ENCODE measurements around the gene GPSM3. TPM values are rescaled to one million over a fixed set of nuclear protein-coding genes. Genes with fewer than 3 reads are reported as not detected.
"Not testable (repeated sequence)": the region's sequence is repeated elsewhere in the genome, so short reads cannot be mapped to it uniquely, and the experiment has no call there.

GPSM3 gene
- total RNA-seq, 2 experiments from 2014 or later = 251 to 260 TPM

- ATAC-seq (ENCODE audit: low read depth) (no peak), DNase-seq (no peak)
- Mint-ChIP-seq H3K36me3 (peaks cover 50% of the 10 kb centered on the region), H3K4me1 (peaks cover 38% of the 10 kb centered on the region), H3K4me3 (peak overlapping the region; percentile 98), H3K9me3 (no peaks in the 10 kb centered on the region), H3K27ac (peak overlapping the region; percentile 97), H3K27me3 (no peaks in the 10 kb centered on the region)
- POLR2A ChIA-PET = interaction anchor here (0.8 to 5.7 kb wide), 4 partner anchors 8 to 656 kb away, joined by 3 to 61 read pairs (median 4); no protein-coding TSS in a partner anchor
Observed at GRCh38 chr6:32189069-32189741, 3.2 kb downstream of the GPSM3 start.

DNA sequence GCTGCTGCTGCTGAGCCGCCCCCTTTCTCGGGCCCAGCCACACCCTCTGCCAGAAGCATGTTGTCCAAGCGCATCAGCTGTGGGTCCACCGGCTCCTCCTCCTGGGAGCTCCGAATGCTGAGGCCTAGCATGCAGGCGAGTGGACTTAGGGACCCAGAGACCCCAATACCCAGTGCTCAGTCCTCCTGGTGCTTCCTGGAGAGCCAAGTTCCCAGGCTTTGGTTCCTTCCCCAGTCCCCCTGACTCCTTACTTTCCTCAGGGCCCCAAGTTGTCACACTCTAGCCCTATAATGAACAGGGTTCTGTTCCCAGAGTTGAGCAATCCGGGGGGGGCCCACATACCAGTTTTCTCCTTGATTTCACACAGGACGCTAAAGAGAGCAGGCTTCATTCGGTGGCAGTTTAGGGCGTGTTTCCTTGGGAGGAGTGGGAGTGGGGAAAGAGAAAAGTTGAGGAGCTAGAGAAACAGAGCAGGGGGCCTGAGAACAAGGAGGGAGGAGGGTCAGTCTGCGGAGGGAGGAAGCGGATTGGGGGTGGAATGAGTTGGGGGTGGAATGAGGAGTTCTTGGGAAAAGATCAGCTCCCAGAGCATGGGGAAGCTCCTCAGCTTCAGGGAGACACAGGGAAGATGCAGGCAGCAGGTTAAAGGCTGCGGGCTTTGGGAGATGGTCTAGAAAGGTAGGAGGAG is 3.9 kb downstream of the GPSM3 start:
- Mint-ChIP-seq H3K4me3 (peak overlapping the region; percentile 98), H3K27me3 (no peaks in the 10 kb centered on the region), H3K4me1 (peaks cover 31% of the 10 kb centered on the region), H3K27ac (peak overlapping the region; percentile 97), H3K9me3 (no peaks in the 10 kb centered on the region), H3K36me3 (peaks cover 50% of the 10 kb centered on the region)
- ATAC-seq (ENCODE audit: low read depth) = no peak
- POLR2A ChIA-PET = interaction anchor here (0.8 to 5.7 kb wide), 2 partner anchors 8 to 9 kb away, joined by 3 to 61 read pairs; no protein-coding TSS in a partner anchor
- DNase-seq = no peak

DNA sequence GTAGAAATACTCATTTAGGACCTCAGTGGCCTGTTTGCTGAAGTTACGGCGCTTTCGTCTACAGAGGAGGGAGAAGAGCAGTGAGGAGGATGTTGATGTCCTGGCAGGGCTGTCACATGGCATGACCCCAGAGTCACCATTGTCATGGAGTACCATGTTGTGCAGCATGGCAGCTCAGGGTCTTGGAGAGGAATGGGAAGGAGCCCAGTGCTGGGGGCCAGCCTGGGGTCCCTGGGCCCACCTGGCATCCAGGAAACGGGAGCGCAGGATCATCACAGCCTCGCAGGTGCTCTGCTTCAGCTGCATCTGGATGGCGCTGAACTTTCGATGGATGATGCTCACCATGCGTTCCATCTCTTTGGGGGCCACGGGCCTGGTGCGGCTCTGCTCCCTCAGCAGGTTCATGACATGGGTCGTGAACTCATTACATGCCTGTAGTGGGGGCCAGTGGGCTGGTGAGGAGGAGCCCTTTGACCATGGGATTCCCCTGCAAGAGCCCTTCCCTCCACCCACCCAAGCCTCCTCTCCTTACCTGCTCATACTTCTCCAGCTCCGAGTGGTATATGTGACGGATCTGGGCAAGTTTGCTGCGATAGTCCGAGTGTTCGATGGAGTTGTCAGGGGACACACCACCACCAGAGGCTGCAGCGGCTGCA is 4.6 kb downstream of the GPSM3 start:
- not testable (repeated sequence) for H3K27me3 Mint-ChIP-seq; ATAC-seq (ENCODE audit: low read depth); DNase-seq; H3K9me3 Mint-ChIP-seq
- H3K4me3 Mint-ChIP-seq = peak overlapping the region; percentile 98
- peak overlapping the region; percentile 83 for H3K27ac Mint-ChIP-seq
- peaks cover 50% of the 10 kb centered on the region for H3K36me3 Mint-ChIP-seq
- H3K4me1 Mint-ChIP-seq = peaks cover 29% of the 10 kb centered on the region
- POLR2A ChIA-PET = interaction anchor here (1.3 to 5.7 kb wide), 2 partner anchors 7 to 9 kb away, joined by 3 to 61 read pairs; partner anchors contain the start of gene RNF5

DNA sequence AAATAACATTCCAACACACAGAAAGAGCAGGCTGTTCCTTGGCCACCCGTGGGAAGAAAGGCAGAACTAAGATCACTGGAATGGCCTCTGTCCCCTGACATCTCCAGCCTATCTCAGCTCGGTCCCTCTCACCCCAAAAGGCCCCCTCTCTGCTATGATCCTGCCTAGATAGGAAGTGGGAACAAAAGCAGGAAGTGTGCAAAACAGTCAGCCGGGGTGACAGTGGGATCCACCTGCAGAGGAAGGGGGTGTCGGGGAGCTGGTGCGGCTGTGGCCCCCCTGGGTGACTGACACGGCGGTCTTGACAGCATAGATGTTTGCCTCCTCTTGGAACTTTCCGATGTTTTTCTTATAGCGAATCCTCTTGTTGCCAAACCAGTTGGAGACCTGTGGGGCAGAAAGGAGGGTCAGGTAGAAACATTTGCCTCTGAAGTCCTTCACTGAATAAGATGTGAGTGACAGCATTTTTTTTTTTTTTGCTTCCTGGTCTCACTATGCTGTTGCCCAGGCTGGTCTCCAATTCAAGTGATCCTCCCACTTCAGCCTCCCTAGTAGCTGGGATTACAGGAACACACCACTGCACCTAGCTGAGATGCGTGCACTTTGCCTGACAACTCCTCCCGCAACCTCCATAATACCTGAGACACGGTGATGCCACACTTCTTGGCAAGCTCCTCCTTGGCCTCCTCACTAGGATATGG is 5.3 kb downstream of the GPSM3 start:
- Mint-ChIP-seq H3K36me3 (peaks cover 50% of the 10 kb centered on the region), H3K27me3 (no peaks in the 10 kb centered on the region), H3K4me3 (peak overlapping the region; percentile 69), H3K9me3 (no peaks in the 10 kb centered on the region), H3K27ac (peak overlapping the region; percentile 83), H3K4me1 (peaks cover 31% of the 10 kb centered on the region)
- ATAC-seq (ENCODE audit: low read depth) (no peak), DNase-seq (no peak)
- POLR2A ChIA-PET = interaction anchor here (1.3 kb wide), 1 partner anchor 8 kb away, joined by 3 read pairs; the partner anchor contains the start of gene RNF5

DNA sequence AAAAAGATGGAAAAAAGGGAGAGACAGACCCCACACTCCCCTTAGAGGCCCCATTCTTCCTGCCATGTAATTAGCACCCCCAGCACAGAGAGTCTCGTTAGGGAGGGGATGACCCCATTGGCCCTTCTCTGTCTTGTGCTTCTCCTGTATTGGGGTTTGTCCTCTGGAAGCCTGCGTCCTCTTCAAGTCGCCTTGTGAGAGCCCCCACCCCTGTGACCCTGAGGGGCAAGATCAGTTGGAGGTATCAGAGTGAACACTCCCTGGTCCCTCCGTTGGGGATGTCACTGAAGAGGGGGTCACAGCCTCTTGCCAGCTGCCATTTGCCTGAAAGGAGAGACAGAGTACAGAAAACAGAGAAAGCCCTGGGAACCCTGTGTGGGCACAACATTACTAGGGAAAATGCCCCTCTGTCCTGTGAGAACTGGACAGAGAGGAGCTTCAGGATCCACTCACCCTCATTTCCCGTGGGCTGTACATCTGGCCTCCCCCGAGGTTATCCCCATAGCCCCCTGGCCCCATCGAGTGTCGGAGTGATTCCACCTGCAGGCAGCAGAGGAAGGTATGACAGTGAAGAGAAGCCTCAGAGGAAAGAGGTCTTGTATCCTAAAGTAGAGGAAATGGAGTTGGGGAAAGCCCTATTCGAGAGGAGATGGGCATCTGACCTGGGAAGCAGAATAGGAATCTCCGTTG is 6.1 kb downstream of the GPSM3 start:
- Mint-ChIP-seq H3K4me1 (peaks cover 31% of the 10 kb centered on the region), H3K27ac (peak overlapping the region; percentile 83), H3K36me3 (peaks cover 42% of the 10 kb centered on the region), H3K4me3 (peak overlapping the region; percentile 56)
- POLR2A ChIA-PET = interaction anchor here (1.3 kb wide), 1 partner anchor 7 kb away, joined by 3 read pairs; the partner anchor contains the start of gene RNF5
- not testable (repeated sequence) for H3K9me3 Mint-ChIP-seq; H3K27me3 Mint-ChIP-seq; ATAC-seq (ENCODE audit: low read depth)
- DNase-seq = peak; percentile 24

DNA sequence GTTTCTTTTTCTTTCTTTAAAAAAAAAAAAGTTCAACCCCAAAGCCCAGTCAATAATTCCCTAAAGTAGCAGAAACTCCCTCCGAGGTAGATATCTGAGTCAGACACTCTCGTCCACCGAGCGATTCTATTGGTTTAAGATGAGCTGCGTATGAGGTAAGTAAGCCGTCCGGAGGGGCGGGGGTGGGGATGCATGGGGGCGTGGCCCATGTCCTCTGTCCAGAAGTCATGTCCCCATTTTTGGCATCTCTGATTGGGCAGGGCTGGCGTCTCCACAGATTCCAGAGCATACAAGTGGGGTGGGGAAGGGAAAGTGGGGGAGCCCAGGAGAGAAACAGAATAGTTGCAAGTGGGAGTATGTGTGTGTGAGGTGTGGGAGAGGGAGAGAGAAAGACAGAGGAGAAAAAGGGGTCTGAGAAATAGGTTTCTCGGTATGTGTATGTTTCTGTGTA is 6.7 kb downstream of the GPSM3 start:
- H3K27me3 Mint-ChIP-seq; H3K4me3 Mint-ChIP-seq; H3K9me3 Mint-ChIP-seq; POLR2A ChIA-PET; ATAC-seq (ENCODE audit: low read depth): not testable (repeated sequence)
- H3K27ac Mint-ChIP-seq = peak overlapping the region; percentile 83
- H3K36me3 Mint-ChIP-seq = peaks cover 38% of the 10 kb centered on the region
- peaks cover 32% of the 10 kb centered on the region for H3K4me1 Mint-ChIP-seq
- peak; percentile 15 for DNase-seq

- Mint-ChIP-seq H3K4me3 (no peak within 1 kb of the TSS), H3K27ac (peak within 1 kb of the TSS; percentile 16), H3K4me1 (peaks cover 39% of the 10 kb centered on the region), H3K27me3 (no peaks in the 10 kb centered on the region), H3K9me3 (no peaks in the 10 kb centered on the region), H3K36me3 (peaks cover 37% of the 10 kb centered on the region)
- POLR2A ChIA-PET = no interaction called here
- DNase-seq = peak; percentile 24
- ATAC-seq (ENCODE audit: low read depth) = no peak
Observed at GRCh38 chr6:32184084-32184640, 8.3 kb downstream of the GPSM3 start, which contains the start of gene AGER. Gene AGER (minus strand): TSS chr6:32184253. CDS start chr6:32184222, 31 bp downstream.

GRCh38 chr6:32183483-32184083 is 8.9 kb downstream of the GPSM3 start:
- Mint-ChIP-seq H3K4me1 (peaks cover 39% of the 10 kb centered on the region), H3K9me3 (no peaks in the 10 kb centered on the region), H3K27me3 (no peaks in the 10 kb centered on the region), H3K4me3 (no peak overlapping the region), H3K36me3 (peaks cover 37% of the 10 kb centered on the region), H3K27ac (peak overlapping the region; percentile 16)
- peak; percentile 24 for DNase-seq
- ATAC-seq (ENCODE audit: low read depth) = no peak
- POLR2A ChIA-PET = interaction anchor here (1.6 to 5.3 kb wide), 2 partner anchors 7 to 55 kb away, joined by 5 to 61 read pairs; partner anchors contain the start of genes ATF6B, GPSM3 and PBX2

GRCh38 chr6:32183030-32183429 is 9.4 kb downstream of the GPSM3 start:
- peak; percentile 22 for DNase-seq
- peaks cover 37% of the 10 kb centered on the region for H3K4me1 Mint-ChIP-seq
- H3K27ac Mint-ChIP-seq = peak overlapping the region; percentile 16
- no peaks in the 10 kb centered on the region for H3K9me3 Mint-ChIP-seq
- H3K4me3 Mint-ChIP-seq = no peak overlapping the region
- no peaks in the 10 kb centered on the region for H3K27me3 Mint-ChIP-seq
- no peak for ATAC-seq (ENCODE audit: low read depth)
- H3K36me3 Mint-ChIP-seq = peaks cover 36% of the 10 kb centered on the region
- POLR2A ChIA-PET = interaction anchor here (0.6 to 5.3 kb wide), 4 partner anchors 8 to 789 kb away, joined by 3 to 61 read pairs (median 4); partner anchors contain the start of genes ATF6B, GPSM3 and PBX2

- no peaks in the 10 kb centered on the region for H3K9me3 Mint-ChIP-seq
- H3K4me1 Mint-ChIP-seq = peaks cover 35% of the 10 kb centered on the region
- peak; percentile 26 for DNase-seq
- no peaks in the 10 kb centered on the region for H3K27me3 Mint-ChIP-seq
- H3K4me3 Mint-ChIP-seq = no peak overlapping the region
- ATAC-seq (ENCODE audit: low read depth) = no peak
- POLR2A ChIA-PET = interaction anchor here (0.6 to 5.3 kb wide), 4 partner anchors 8 to 789 kb away, joined by 3 to 61 read pairs (median 4); partner anchors contain the start of genes ATF6B, GPSM3 and PBX2
- peaks cover 34% of the 10 kb centered on the region for H3K36me3 Mint-ChIP-seq
- peak overlapping the region; percentile 53 for H3K27ac Mint-ChIP-seq
Observed at GRCh38 chr6:32182555-32182981, 9.9 kb downstream of the GPSM3 start.

- POLR2A ChIA-PET = interaction anchor here (0.9 to 5.3 kb wide), 4 partner anchors 9 to 790 kb away, joined by 3 to 61 read pairs (median 4); partner anchors contain the start of genes ATF6B, GPSM3 and PBX2
- H3K9me3 Mint-ChIP-seq = no peaks in the 10 kb centered on the region
- no peak for DNase-seq
- peaks cover 29% of the 10 kb centered on the region for H3K36me3 Mint-ChIP-seq
- ATAC-seq (ENCODE audit: low read depth) = no peak
- peaks cover 34% of the 10 kb centered on the region for H3K4me1 Mint-ChIP-seq
- peak overlapping the region; percentile 53 for H3K27ac Mint-ChIP-seq
- H3K4me3 Mint-ChIP-seq = no peak overlapping the region
- H3K27me3 Mint-ChIP-seq = no peaks in the 10 kb centered on the region
Observed at GRCh38 chr6:32181915-32182529, 10.4 kb downstream of the GPSM3 start.

All from activated naive CD8-positive, alpha-beta T cell treated with anti-CD3 and anti-CD28 coated beads, Interleukin-2, amount 10 ng/mL, durations not matched to agents 7 days and 5 days (primary cell).